ENCODE data around the gene DAPK1.

DNA sequence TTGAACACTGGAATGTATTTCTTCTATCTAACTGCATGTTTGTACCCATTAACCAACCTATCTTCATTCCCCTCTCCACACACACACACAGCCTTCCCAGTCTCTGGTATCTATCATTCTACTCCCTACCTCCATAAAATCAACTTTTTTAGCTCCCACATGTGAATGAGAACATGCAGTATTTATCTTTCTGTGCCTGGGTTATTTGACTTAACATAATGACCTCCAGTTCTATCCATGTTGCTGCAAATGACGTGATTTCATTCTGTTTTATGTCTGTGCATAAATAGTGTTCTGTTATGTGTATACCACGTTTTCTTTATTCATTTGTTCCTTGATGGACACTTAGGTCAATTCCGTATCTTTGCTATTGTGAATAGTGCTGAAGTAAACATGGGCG lies 189.5 kb downstream of the DAPK1 start:
- TF ChIP-seq, protein P1, sequence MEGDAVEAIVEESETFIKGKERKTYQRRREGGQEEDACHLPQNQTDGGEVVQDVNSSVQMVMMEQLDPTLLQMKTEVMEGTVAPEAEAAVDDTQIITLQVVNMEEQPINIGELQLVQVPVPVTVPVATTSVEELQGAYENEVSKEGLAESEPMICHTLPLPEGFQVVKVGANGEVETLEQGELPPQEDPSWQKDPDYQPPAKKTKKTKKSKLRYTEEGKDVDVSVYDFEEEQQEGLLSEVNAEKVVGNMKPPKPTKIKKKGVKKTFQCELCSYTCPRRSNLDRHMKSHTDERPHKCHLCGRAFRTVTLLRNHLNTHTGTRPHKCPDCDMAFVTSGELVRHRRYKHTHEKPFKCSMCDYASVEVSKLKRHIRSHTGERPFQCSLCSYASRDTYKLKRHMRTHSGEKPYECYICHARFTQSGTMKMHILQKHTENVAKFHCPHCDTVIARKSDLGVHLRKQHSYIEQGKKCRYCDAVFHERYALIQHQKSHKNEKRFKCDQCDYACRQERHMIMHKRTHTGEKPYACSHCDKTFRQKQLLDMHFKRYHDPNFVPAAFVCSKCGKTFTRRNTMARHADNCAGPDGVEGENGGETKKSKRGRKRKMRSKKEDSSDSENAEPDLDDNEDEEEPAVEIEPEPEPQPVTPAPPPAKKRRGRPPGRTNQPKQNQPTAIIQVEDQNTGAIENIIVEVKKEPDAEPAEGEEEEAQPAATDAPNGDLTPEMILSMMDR (IDR thresholded peaks at IDR 0.05; ENCODE audit: borderline replicate concordance, extremely low read depth, low read length, poor library complexity, severe bottlenecking) = no peak
- TF ChIP-seq EZH2 (IDR thresholded peaks at IDR 0.05; ENCODE audit: borderline replicate concordance, low read depth, low read length, severe bottlenecking) = no peak

All from DND-41 (cell line).